Embryonic facial prominence (tissue), 1 donor: ENCODE measurements around the gene ALOX12.
A peak's percentile ranks its signal among the peaks of the same experiment; 100 is the strongest.

Experiments used
- DNase-seq: peaks from one replicate; pipeline ENCODE4 v3.0.0-alpha.2; 2016; ENCODE audit errors: extremely low spot score

The ALOX12 gene

DNA sequence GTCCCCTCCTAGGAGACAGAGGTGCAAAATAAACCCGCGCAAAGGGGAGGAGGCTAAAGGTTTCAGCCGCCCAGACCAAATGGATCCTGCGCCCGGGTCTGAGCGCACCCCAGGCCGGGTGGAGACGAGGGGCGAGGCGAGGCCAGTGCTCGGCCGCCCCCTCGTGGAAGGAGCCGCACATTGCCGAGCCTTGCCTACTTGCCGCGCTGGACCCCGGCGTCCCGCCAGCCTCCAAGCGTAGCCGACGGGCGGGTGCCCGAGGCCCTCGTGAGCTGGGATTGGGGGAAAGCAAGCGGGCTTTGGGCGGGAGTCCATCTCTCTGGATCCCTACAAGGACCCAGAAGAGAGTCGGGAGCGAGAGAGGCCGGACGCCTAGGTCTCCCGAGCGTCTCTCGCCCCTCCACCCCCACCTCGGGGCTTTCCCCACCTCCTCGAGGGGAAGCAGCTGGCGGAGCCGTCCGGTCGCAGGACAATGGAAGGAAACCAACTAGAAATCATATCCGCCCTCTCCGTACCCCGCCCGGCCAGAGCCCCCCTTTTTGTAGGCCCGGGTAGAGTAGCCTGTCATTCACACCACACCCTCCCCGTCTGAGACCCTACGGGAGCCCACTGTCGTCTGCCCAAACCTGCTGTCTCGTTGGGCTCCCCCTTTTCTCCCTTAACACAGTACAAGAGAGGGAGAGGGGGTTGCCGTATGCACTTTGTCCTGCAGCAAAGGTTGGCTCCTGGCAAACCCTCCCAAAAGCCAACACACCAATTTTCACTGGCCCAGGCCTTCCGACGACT, 26.3 kb downstream of the ALOX12 start:
- no peak for DNase-seq

DNA sequence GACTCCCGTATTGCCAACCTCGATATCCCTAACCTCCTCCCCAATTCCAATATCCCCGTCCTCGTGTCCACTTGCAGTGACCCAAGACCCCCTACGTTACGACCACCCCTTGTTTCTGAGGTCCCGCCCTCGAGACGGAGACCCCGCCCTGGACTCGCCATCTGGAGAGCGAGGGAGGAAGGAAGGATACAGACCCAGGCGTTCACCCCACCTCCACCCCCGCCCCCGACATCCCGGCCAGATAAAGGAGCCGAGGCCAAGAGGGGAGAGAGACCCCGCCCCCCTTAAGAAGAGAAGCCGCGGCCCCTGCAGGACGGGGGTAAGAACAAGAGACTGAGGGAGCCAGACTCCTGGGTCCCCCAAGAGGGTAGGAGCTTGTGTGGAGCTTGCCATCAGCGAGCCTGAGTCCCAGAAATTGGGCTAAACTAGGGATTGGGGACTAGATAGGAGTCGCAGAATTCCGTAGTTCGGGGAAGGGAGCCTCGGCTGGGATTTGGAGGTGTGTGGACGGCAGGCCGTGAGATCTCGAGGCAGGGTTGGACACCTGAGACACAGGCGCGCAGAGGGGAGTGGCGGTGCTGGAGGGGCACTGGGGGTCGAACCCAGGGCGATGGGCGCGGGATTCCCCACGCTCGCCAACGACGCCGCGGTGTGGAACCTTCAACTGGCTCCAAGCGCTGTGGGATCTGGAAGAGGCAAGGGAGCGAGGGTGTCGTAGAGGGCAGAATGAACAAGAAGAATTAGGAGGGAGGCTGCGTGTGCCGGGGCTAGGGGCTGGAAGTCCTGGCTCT, 27.1 kb downstream of the ALOX12 start, which contains the start of gene BCL6B:
Gene BCL6B (plus strand): TSS at position 270 of the 791 bp plus-strand sequence. CDS start 622 bp downstream, outside the sequence.
- DNase-seq: no peak

DNA sequence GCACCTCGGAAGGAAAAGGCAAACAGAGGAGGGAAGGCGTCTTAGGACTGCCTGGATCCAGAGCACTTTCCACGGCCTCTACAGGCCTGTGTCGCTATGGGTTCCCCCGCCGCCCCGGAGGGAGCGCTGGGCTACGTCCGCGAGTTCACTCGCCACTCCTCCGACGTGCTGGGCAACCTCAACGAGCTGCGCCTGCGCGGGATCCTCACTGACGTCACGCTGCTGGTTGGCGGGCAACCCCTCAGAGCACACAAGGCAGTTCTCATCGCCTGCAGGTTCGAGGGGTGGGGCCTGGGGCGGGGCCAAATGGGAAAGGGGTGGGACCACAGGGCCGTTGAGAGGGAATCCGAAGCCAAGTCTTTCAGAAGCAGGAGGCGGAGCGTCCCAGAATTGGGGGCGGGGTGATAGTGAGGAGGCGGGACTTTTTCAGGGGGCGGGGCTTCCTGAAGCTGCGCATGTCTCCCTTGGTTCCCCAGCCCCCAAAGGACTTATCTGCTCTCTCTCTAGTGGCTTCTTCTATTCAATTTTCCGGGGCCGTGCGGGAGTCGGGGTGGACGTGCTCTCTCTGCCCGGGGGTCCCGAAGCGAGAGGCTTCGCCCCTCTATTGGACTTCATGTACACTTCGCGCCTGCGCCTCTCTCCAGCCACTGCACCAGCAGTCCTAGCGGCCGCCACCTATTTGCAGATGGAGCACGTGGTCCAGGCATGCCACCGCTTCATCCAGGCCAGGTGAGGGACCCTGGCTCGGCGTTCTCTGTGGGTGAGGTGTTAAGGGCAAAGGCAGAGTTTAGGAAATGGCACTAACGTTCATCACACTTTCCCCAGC, 27.9 kb downstream of the ALOX12 start:
- no peak for DNase-seq

DNA sequence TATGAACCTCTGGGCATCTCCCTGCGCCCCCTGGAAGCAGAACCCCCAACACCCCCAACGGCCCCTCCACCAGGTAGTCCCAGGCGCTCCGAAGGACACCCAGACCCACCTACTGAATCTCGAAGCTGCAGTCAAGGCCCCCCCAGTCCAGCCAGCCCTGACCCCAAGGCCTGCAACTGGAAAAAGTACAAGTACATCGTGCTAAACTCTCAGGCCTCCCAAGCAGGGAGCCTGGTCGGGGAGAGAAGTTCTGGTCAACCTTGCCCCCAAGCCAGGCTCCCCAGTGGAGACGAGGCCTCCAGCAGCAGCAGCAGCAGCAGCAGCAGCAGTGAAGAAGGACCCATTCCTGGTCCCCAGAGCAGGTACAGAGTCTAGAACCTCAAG, 28.5 kb downstream of the ALOX12 start:
- no peak for DNase-seq

DNA sequence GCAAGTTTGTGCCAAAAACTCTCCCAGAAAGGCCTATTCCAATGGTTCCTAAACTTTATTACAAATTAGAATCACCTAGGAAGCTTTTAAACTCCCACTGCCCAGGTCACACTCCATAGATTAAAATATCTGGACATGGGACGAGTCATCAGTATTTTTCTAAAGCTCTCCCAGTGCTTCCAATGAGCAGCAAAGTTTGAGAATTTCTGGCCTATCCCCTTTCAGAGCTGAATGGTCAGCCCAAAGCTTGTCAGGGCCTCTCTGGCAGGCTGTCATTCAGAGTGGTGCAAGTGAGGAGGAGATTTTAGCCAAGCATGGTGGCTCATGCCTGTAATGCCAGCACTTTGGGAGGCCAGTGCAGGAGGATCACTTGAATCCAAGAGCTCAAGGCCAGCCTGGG, 29.4 kb downstream of the ALOX12 start:
- DNase-seq: no peak

DNA sequence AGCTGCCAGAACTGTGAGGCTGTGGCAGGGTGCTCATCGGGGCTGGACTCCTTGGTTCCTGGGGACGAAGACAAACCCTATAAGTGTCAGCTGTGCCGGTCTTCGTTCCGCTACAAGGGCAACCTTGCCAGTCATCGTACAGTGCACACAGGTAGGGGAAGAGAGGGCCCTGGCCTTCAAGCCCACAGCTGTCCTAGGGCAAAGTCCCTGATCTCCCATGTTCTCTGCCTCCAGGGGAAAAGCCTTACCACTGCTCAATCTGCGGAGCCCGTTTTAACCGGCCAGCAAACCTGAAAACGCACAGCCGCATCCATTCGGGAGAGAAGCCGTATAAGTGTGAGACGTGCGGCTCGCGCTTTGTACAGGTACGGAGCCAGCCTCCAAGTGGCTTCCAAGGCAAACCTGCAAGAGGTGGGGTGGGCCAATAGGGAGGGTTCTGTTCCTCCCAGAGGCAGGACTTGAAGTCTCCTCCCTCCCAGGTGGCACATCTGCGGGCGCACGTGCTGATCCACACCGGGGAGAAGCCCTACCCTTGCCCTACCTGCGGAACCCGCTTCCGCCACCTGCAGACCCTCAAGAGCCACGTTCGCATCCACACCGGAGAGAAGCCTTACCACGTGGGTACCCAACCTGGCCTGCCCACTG, 30.7 kb downstream of the ALOX12 start:
- no peak for DNase-seq

DNA sequence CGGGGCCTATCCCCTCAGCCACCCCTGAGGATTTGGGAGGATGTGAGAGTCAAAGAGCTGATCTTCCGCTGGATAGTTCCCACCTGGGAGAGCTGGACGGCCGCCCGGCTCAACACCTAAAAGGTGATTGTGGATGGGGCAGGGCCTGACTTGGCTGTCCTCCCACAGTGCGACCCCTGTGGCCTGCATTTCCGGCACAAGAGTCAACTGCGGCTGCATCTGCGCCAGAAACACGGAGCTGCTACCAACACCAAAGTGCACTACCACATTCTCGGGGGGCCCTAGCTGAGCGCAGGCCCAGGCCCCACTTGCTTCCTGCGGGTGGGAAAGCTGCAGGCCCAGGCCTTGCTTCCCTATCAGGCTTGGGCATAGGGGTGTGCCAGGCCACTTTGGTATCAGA, 31.5 kb downstream of the ALOX12 start:
- DNase-seq: no peak

DNA sequence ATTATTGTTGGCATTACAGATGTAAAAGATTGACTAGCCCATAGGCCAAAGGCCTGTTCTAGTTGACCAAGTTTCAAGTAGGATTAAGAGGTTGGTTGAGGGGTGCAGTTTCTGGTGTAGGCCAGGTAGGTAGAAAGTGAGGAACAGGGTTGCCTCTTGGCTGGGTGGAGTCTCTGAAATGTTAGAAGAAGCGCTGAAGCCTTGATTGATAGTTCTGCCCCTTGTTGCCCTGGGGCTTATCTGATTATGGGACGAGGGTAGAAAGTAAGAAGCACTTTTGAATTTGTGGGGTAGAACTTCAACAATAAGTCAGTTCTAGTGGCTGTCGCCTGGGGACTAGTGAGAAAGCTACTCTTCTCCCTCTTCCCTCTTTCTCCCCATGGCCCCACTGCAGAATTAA, 33.2 kb downstream of the ALOX12 start:
- DNase-seq: no peak

DNA sequence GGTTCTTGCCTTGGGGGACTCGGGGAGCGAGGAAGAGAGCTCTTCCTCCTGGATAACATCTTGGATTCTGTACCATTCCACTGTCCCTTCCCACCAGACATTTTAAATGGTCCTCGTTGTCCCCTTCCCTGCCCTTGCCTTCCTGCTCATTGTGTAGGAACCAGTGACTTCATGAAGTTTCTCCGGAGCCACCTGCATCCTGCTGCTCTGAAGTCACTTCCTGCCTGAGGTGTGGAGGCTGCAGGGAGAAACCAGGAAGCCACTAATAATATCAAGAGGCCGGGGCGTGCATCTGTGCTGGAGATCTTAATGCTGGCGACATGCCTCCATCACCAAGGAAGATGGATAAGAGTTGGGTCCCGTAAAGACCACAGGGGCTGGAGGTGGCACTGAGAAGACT, 33.8 kb downstream of the ALOX12 start:
- no peak for DNase-seq

DNA sequence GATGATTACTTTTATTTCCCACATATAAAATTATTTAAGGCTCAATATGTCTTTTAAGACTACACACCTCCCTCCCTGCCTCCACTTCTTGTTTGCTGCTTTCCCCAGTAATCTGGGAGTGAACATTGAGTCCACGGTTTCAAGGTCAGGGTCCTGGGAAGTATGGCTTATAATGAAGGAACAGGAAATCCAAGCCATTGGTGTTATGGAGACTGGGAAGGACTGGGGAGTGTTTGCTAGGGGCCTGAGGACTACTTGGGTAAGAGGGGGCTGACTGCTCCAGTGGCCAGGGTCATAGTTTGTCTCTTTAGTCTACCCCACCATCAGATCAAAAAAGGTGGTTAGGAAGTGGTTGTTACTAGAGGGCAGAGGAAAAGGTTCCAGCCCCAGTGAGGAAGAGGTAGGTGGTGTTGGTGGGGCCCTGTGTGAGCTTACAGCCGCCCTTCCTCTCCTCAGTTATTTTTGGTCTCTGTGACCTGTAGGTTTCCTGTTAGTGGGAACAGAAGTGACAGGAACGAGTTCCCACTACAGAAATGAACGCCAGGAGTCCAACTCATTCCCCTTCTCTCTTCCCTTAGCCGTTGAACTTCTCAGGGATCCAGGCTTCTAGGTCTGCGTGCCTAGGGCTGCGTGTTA, 39.2 kb downstream of the ALOX12 start:
- no peak for DNase-seq

DNA sequence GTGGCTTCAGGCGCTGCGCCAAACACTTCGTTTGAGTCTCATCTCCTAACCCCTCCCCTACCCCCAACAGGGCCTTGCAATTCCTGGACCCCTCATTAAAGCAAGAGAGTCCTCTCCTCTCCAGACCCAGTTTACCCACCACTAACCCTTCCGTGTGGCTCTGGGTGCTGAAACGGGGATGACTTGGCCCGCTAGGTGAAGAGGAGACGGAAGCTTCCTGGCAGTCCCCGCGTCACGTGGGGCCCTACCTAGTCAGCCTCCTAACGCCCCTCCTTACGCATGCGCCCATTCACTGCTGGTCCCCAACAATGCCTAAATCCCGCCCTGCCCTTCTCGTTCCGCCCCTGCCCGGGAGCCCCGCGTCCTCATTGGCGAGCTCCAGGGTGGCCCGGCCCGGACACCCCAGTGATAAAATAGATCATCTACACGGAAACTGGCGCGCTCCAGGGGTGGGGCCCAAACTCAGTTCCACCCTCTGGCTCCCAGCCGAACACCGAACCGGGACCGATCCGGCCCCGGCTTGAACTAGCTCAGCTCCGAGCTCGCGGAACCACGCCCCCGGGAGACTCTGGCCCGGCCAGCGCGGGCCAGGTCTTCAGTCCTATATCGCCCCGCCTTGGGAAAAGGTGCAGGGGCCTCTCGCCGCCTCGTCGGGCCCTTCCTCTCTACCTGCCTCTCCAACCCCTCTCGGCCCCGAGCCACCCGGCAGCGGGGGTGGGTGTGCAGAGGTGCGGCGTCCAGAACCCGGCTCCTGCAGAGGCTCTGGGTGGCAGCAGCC, 39.9 kb downstream of the ALOX12 start, which contains the start of gene SLC16A13:
Gene SLC16A13 (plus strand): TSS at position 425 of the 778 bp plus-strand sequence. CDS start 368 bp downstream, outside the sequence.
- peak; percentile 91 for DNase-seq

DNA sequence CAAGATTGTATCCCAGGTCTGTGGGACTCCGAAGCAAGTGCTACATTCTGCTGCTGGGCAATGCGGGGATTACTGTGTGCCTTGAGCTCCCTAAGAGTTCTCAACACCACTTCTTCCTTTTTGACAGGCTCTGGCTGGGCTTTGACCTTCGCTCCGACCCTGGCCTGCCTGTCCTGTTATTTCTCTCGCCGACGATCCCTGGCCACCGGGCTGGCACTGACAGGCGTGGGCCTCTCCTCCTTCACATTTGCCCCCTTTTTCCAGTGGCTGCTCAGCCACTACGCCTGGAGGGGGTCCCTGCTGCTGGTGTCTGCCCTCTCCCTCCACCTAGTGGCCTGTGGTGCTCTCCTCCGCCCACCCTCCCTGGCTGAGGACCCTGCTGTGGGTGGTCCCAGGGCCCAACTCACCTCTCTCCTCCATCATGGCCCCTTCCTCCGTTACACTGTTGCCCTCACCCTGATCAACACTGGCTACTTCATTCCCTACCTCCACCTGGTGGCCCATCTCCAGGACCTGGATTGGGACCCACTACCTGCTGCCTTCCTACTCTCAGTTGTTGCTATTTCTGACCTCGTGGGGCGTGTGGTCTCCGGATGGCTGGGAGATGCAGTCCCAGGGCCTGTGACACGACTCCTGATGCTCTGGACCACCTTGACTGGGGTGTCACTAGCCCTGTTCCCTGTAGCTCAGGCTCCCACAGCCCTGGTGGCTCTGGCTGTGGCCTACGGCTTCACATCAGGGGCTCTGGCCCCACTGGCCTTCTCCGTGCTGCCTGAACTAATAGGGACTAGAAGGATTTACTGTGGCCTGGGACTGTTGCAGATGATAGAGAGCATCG, 42.4 kb downstream of the ALOX12 start:
- no peak for DNase-seq

DNA sequence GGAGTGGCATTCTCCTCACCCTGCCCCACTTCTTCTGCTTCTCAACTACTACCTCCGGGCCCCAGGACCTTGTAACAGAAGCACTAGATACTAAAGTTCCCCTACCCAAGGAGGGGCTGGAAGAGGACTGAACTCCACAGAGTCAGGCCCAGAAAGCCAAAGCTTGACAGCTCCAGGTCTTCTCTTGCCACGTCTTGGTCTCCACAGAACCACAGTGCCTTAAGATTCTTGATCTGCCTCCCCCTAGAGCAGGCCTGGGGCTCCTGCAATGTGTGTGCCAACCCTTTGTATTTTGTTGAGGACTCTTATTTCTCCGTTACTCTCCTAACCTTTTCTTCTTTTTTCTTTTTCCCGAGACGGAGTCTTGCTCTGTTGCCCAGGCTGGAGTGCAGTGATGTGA, 44.0 kb downstream of the ALOX12 start:
- no peak for DNase-seq

DNA sequence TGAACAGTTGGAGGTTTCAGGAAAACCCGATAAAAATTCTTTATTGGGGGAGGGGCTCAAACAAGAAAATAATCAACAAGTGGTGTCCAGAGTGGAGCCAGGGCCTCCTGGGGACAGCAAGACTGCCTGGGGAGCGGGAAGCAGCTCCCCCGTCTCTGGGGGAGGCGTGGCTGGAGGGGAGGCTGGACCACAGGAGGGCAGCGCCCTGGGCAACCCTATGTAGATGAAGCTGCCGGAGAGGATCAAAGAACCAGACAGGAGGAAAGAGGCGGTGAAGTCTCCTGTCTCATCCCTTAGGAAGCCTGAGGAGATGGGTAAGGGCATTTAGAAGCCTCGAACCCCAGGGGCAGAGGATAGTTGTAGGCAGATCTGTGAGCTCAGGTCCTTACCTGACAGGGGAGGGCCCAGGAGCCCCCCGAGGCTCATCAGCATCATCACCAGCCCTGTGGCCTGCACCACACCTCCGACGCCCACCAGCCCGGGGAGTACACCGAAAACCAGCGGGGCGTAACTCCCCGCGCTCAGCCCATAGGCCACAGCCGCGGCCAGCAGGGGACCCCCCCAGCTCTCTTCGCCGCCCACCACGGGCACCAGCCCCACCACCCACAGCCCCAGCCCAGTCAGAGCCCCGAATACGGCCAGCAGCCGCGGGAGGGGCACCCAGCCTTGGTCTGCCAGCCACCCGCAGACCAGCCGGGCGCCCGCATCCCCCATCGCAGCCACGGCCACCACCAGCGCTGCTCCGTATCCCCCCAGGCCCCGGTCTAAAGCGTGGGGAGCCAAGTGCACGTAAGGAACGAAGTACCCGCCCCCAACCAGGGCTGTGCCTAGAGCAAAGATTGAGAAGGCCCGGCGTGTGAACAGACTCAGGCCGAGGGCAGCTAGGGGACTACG, 46.0 kb downstream of the ALOX12 start:
- DNase-seq: no peak

DNA sequence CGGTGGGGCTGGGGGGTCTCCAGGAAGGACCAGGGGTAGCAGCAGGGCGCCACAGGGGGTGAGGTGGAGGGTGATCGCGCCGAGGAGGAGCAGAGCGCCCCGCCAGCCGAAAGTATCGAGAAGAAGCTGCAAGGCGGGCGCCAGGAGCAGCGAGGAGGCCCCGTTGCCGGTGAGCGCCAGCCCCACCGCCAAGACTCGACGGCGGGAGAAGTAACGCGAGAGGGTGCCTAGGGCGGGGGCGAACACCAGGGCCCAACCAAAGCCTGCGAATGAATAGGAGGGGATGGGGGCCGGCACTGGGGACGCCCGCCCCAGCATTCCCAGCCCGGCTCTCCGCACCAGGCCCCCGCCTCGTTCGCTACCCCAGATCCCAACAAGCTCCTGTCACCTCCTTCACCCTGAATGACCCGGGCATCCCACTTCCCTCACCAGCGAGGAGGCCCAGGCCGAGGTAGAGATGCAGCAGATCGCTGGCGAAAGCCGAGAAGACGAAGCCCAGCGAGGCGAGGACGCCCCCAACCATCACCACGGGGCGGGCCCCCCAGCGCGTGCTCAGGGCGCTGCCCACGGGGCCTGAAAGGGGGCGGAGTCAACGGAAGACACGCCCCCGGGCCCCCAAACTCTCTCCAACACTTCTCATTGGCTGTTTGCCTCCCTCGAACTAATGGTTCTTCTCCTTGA, 46.8 kb downstream of the ALOX12 start:
- DNase-seq: peak; percentile 20

DNA sequence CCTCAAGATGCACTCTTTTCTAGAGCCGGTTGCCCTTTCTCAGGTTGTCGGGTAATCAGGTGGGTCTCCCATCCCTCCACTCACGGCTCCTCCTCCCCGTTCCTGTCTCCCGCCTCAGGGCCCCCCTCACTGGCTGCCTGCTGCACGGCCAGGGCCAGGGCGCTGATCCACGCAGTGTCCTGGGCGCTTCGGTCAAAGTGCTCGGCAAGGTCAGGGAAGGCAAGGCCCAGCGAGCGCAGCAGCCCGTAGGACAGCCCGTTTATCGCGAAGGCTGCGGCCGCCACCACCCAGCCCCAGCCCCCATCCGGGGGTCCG, 47.3 kb downstream of the ALOX12 start:
- no peak for DNase-seq

DNA sequence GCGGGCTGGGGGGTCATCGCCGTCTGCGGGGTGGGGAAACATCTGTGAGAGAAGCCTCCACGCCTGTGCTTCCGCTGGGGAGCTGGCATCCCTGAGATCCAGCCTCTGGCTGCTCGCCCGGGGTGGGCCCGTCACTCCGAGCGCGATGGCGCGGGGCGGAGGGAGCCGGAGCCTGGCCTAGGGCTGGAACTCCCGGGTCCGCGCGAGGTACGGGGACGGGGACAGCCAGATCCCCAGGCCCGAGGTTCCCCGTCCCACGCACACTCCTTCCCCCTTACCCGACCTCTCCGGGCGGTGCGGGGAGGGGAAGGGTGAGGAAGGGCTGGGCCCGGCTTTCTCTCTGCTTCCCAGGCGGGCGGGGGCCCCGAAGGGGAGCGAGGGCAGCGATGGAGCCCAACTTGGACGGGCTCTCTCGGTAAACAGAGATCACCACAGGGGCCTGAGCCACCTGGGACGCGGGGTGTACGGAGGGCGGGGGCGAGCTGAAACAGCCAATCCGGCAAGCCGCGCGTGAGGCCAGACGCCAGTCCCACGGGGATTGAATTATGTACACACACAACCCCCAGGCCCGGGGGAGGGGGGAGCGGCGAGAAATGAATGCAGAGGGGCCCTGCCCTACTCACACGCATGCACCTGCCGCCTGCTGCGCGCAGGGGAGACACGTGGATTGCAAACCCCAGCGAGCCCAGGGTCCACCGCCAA, 47.8 kb downstream of the ALOX12 start, which contains the start of gene SLC16A11:
Gene SLC16A11 (minus strand): TSS at position 596 of the 702 bp plus-strand sequence. CDS start 579 bp downstream, at position 17.
- DNase-seq: no peak
